ENCODE data around the gene GNL2. TPM values are rescaled to one million over a fixed set of nuclear protein-coding genes. Genes with fewer than 3 reads are reported as not detected.

Gene GNL2
- total RNA-seq, 1 experiment from 2014 or later = 133 TPM

- BruUV-seq (replicated peaks) = no TSS peak
- POLR2A ChIA-PET = no interaction called here
- Mint-ChIP-seq H3K9me3 (ENCODE audit: unreplicated experiment) (no peaks in the 10 kb centered on the region), H3K4me1 (ENCODE audit: insufficient read depth, unreplicated experiment) (no peaks in the 10 kb centered on the region), H3K4me3 (ENCODE audit: unreplicated experiment) (no peak overlapping the region), H3K27ac (ENCODE audit: low read depth, unreplicated experiment) (no peak overlapping the region), H3K27me3 (ENCODE audit: insufficient read depth, unreplicated experiment) (no peaks in the 10 kb centered on the region), H3K36me3 (ENCODE audit: insufficient read depth, unreplicated experiment) (no peaks in the 10 kb centered on the region)
- TF ChIP-seq CTCF (IDR thresholded peaks at IDR 0.05; ENCODE audit: unreplicated experiment) = no peak
- intact Hi-C loops (cut with micrococcal nuclease) = no loop called here
- CTCF ChIA-PET = no interaction called here
- no peak for DNase-seq (ENCODE audit: unreplicated experiment)
These were observed 36.7 kb downstream of the GNL2 start for GRCh38 chr1:37559080-37559479.

- ChIA-PET CTCF (no interaction called here), POLR2A (no interaction called here)
- H3K4me1 Mint-ChIP-seq (ENCODE audit: insufficient read depth, unreplicated experiment) = no peaks in the 10 kb centered on the region
- no peaks in the 10 kb centered on the region for H3K27me3 Mint-ChIP-seq (ENCODE audit: insufficient read depth, unreplicated experiment)
- no peak for DNase-seq (ENCODE audit: unreplicated experiment)
- no peak for TF ChIP-seq CTCF (IDR thresholded peaks at IDR 0.05; ENCODE audit: unreplicated experiment)
- no TSS peak for BruUV-seq (replicated peaks)
- H3K27ac Mint-ChIP-seq (ENCODE audit: low read depth, unreplicated experiment) = no peak overlapping the region
- H3K4me3 Mint-ChIP-seq (ENCODE audit: unreplicated experiment) = no peak overlapping the region
- intact Hi-C loops (cut with micrococcal nuclease) = no loop called here
- no peaks in the 10 kb centered on the region for H3K36me3 Mint-ChIP-seq (ENCODE audit: insufficient read depth, unreplicated experiment)
- H3K9me3 Mint-ChIP-seq (ENCODE audit: unreplicated experiment) = no peaks in the 10 kb centered on the region
These were observed 37.3 kb downstream of the GNL2 start for GRCh38 chr1:37558411-37558810.

- H3K4me1 Mint-ChIP-seq (ENCODE audit: insufficient read depth, unreplicated experiment) = peaks cover 8% of the 10 kb centered on the region
- BruUV-seq (replicated peaks) = no TSS peak
- no peak for TF ChIP-seq CTCF (IDR thresholded peaks at IDR 0.05; ENCODE audit: unreplicated experiment)
- no peaks in the 10 kb centered on the region for H3K27me3 Mint-ChIP-seq (ENCODE audit: insufficient read depth, unreplicated experiment)
- intact Hi-C loops (cut with micrococcal nuclease) = no loop called here
- no peak overlapping the region for H3K4me3 Mint-ChIP-seq (ENCODE audit: unreplicated experiment)
- no peak overlapping the region for H3K27ac Mint-ChIP-seq (ENCODE audit: low read depth, unreplicated experiment)
- no peaks in the 10 kb centered on the region for H3K9me3 Mint-ChIP-seq (ENCODE audit: unreplicated experiment)
- ChIA-PET CTCF (interaction anchor here (1.2 kb wide), 1 partner anchor 103 kb away, joined by 3 read pairs; no protein-coding TSS in a partner anchor), POLR2A (no interaction called here)
- no peak for DNase-seq (ENCODE audit: unreplicated experiment)
- peaks cover under 1% of the 10 kb centered on the region for H3K36me3 Mint-ChIP-seq (ENCODE audit: insufficient read depth, unreplicated experiment)
These were observed 38.3 kb downstream of the GNL2 start for GRCh38 chr1:37557402-37557801.

GRCh38 chr1:37556712-37557196 is 39.0 kb downstream of the GNL2 start, which contains the start of gene DNALI1:
Gene DNALI1, plus strand, starts transcription at chr1:37556940. Its CDS starts 55 bp downstream, at chr1:37556995.
- H3K4me1 Mint-ChIP-seq (ENCODE audit: insufficient read depth, unreplicated experiment) = peaks cover 8% of the 10 kb centered on the region
- no peak for TF ChIP-seq CTCF (IDR thresholded peaks at IDR 0.05; ENCODE audit: unreplicated experiment)
- intact Hi-C loops (cut with micrococcal nuclease) = no loop called here
- BruUV-seq (replicated peaks) = no TSS peak
- H3K27me3 Mint-ChIP-seq (ENCODE audit: insufficient read depth, unreplicated experiment) = no peaks in the 10 kb centered on the region
- H3K36me3 Mint-ChIP-seq (ENCODE audit: insufficient read depth, unreplicated experiment) = peaks cover 7% of the 10 kb centered on the region
- H3K9me3 Mint-ChIP-seq (ENCODE audit: unreplicated experiment) = no peaks in the 10 kb centered on the region
- H3K27ac Mint-ChIP-seq (ENCODE audit: low read depth, unreplicated experiment) = no peak within 1 kb of the TSS
- H3K4me3 Mint-ChIP-seq (ENCODE audit: unreplicated experiment) = no peak within 1 kb of the TSS
- ChIA-PET POLR2A (no interaction called here), CTCF (interaction anchor here (0.7 kb wide), 1 partner anchor 95 kb away, joined by 3 read pairs; no protein-coding TSS in a partner anchor)
- no peak for DNase-seq (ENCODE audit: unreplicated experiment)
